SK-N-MC (cell line): ENCODE measurements around the gene EFNA2.

ENCODE experiments used
- EZH2 ChIP-seq: fragments of 200-600 bp; sonication (generic); IDR thresholded peaks from one replicate; pipeline ENCODE4 v1.6.1; 2017; ENCODE audit warnings: antibody characterized with exemption
- POLR2AphosphoS5 ChIP-seq: IDR thresholded peaks from 2 replicates; pipeline ENCODE4 v1.6.1; 2012; ENCODE audit warnings: mild to moderate bottlenecking, low read depth, low read length, borderline replicate concordance

DNA sequence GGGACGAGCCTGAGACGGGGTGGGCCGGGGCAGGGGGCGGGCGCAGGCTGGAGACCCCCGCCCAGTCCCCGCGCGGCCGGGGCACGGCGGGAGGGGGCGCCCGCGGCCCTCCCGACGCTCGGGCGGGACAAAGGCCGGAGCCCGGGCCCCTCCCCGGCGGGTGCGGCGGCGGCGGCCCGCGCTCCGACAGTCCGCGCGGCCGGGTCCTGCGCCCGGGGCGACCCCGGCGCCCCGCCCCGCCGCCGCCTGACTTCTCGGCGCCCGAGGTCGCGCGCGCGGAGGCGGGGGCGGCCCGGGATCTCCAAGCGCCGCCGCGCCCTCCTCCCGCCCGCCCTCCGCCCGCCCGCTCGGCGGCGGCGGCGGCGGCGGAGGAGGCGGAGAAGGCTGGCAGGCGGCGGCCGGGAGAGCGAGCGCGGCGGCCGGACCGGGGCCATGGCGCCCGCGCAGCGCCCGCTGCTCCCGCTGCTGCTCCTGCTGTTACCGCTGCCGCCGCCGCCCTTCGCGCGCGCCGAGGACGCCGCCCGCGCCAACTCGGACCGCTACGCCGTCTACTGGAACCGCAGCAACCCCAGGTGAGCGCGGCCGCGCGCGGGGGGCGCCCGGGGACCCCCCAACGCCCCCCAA lies at the start of gene EFNA2:
- TF ChIP-seq EZH2 (no peak), POLR2AphosphoS5 (no peak)
